PFSK-1 (cell line): ENCODE results near the gene KIF5A.

ENCODE experiments used
- FOXP2 ChIP-seq: optimal IDR thresholded peaks from 2 replicates; pipeline ENCODE3; 2011; ENCODE audit warnings: borderline replicate concordance, control low read depth, inconsistent platforms; ENCODE audit not compliant: insufficient read depth; ENCODE audit errors: extremely low read length, extremely low read depth
- POLR2AphosphoS5 ChIP-seq: IDR thresholded peaks from 2 replicates; pipeline ENCODE4 v1.6.1; 2012; ENCODE audit warnings: low read depth, mild to moderate bottlenecking, control low read depth, low read length, moderate library complexity
- REST ChIP-seq, 2 experiments: IDR thresholded peaks; 2 replicates each; pipeline versions ENCODE4 v1.6.1 to v1.8.0; 2011 to 2012; ENCODE audit warnings: low read depth in 2 of 2, low read length in 2 of 2, control low read depth in 1 of 2, inconsistent platforms in 1 of 2, mild to moderate bottlenecking in 1 of 2, moderate library complexity in 1 of 2; ENCODE audit not compliant: insufficient read depth in 1 of 2
- SIN3A ChIP-seq: IDR thresholded peaks from 2 replicates; pipeline ENCODE4 v1.6.1; 2012; ENCODE audit warnings: mild to moderate bottlenecking, low read length, moderate library complexity, borderline replicate concordance; ENCODE audit not compliant: insufficient read depth
- TAF1 ChIP-seq: IDR thresholded peaks from 2 replicates; pipeline ENCODE4 v1.6.1; 2012; ENCODE audit warnings: low read length, control low read depth, borderline replicate concordance; ENCODE audit not compliant: insufficient read depth

KIF5A gene

GRCh38 chr12:57609781-57610553 is 60.1 kb downstream of the KIF5A start:
- TF ChIP-seq SIN3A, result no peak
- no peak for TF ChIP-seq REST (IDR thresholded peaks at IDR 0.05; ENCODE audit: insufficient read depth in 1 of 2, low read depth in 2 of 2, low read length in 2 of 2)
- TF ChIP-seq FOXP2, result no peak
- TF ChIP-seq POLR2AphosphoS5, result no peak
- TF ChIP-seq TAF1, result no peak

- no peak for TF ChIP-seq REST (IDR thresholded peaks at IDR 0.05; ENCODE audit: insufficient read depth in 1 of 2, low read depth in 2 of 2, low read length in 2 of 2)
- no peak for TF ChIP-seq FOXP2
- TF ChIP-seq POLR2AphosphoS5, result no peak
- no peak for TF ChIP-seq SIN3A
- TF ChIP-seq TAF1, result no peak
Observed at GRCh38 chr12:57610554-57611107, 60.8 kb downstream of the KIF5A start.

- no peak for TF ChIP-seq SIN3A
- peak; percentile 56; the same call in 1 of the 2 replicates for TF ChIP-seq POLR2AphosphoS5
- TF ChIP-seq FOXP2, result no peak
Observed at GRCh38 chr12:57611108-57611826, 61.4 kb downstream of the KIF5A start, which contains the start of gene ARHGEF25. ARHGEF25 (plus strand) TSS chr12:57611435; CDS start chr12:57611895, 460 bp downstream.

- TF ChIP-seq TAF1 (no peak), REST (IDR thresholded peaks at IDR 0.05; ENCODE audit: insufficient read depth in 1 of 2, low read depth in 2 of 2, low read length in 2 of 2) (no peak), POLR2AphosphoS5 (no peak), FOXP2 (no peak)
Observed at GRCh38 chr12:57611827-57612710, 62.2 kb downstream of the KIF5A start.
